GM13976 (cell line): ENCODE data around the gene PIP4K2A.

ENCODE experiments used
- DNase-seq: peaks from one replicate; pipeline ENCODE4 v3.0.0; 2012; ENCODE audit warnings: low spot score
- CTCF ChIP-seq: IDR thresholded peaks from 2 replicates; pipeline ENCODE4 v1.5.1; 2012; ENCODE audit warnings: borderline replicate concordance, mild to moderate bottlenecking; ENCODE audit not compliant: insufficient read depth; ENCODE audit errors: extremely low read depth, missing control alignments, control extremely low read depth
- in situ Hi-C: fragments of 300-500 bp; cut with MboI; formaldehyde crosslinking; loops from one replicate; pipeline ENCODE4 v1.12.0; 2022; ENCODE audit warnings: low sequenced_read_pairs, mixed read lengths, inconsistent platforms; ENCODE audit not compliant: unreplicated experiment

Gene PIP4K2A

GRCh38 chr10:22581461-22581860 lies 132.9 kb downstream of the PIP4K2A start:
- no peak for DNase-seq
- TF ChIP-seq CTCF: no peak
- in situ Hi-C loops: loop anchor here (10.0 kb wide), 1 partner anchor 403 kb away; no protein-coding TSS in a partner anchor

DNA sequence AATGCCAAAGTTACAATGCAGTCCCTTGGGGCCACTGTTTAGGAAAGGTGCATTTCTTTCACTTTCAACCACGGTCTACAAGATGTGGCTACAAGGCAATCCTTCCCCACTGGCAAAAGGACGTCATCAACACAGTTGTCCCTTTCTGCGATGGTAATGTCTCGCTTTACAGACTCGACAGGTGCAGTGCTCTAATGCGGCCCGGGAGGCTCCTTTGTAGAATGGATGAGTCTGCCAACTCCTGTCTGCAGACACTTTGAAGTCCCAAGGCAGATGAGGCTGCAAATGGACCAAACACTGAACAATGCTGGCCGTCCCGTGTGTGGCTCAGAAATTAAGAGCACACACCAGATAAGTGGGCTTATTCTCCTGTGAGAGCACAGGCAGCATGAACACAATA lies 133.7 kb downstream of the PIP4K2A start:
- no peak for DNase-seq

DNA sequence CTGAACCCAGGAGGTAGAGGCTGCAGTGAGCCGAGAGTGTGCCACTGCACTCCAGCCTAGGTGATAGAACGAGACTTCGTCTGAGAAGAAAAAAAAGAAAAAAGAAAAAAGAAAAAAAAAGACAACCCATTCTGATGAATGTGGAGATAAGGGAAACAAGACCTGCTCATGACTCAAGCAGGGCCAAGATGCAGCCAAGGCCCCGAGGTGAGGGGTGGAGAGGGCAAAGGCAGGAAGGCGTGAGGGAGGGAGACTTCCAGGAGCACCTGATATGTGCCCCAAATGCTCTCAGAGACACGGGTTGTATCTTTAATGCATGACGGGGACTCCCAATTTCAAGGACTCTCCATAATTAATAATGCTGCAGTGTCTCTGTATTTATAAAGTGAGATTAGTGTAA lies 134.6 kb downstream of the PIP4K2A start:
- DNase-seq: no peak
- in situ Hi-C loops: loop anchor here (10.0 kb wide), 1 partner anchor 405 kb away; no protein-coding TSS in a partner anchor
- TF ChIP-seq CTCF: no peak

More for the DNA sequence above, 133.7 kb downstream of the PIP4K2A start:
- TF ChIP-seq CTCF: no peak
- in situ Hi-C loops: loop anchor here (10.0 kb wide), 1 partner anchor 404 kb away; no protein-coding TSS in a partner anchor

DNA sequence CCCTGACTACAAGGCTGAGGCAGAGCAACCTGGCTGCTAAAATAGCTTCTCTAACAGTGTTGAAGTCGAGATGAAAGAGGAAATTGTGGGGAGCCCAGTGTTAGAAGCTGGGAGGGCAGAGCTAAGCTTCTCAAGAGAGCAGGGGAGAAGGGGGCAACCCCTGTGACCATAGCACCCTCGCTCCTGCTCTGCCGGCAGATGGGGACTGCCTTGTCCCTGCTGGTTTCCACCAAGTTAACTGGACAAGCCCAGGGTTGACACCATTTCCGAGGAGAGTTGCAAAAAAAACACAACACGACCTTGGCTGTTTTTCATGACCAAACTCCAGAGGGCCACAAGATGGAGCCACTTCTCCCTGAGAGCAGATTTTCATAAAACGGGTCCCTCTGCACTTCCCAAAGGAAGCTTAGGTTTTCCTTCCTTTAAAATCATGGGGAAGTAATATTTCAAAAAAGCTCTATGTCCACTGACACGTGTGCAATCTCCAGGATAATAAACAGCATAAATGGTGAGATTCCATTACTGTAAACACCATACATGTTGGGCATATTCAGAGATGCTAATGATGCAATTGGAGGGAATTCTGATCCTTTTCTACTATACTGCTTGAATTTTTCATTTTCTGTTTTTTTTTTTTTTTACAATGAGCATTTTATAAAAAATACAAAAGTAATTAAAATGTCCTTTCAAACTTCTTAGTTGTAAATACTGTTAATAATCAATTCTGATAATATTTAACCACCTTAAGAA lies 140.4 kb downstream of the PIP4K2A start:
- no peak for DNase-seq

GRCh38 chr10:22570733-22571430 lies 143.5 kb downstream of the PIP4K2A start:
- no peak for DNase-seq
- in situ Hi-C loops: loop anchor here (25.0 kb wide), 1 partner anchor 584 kb away; no protein-coding TSS in a partner anchor
- TF ChIP-seq CTCF: no peak

More for the DNA sequence above, 140.4 kb downstream of the PIP4K2A start:
- TF ChIP-seq CTCF: peak; percentile 10
- in situ Hi-C loops: loop anchor here (25.0 kb wide), 1 partner anchor 587 kb away; no protein-coding TSS in a partner anchor

GRCh38 chr10:22570234-22570633 lies 144.1 kb downstream of the PIP4K2A start:
- in situ Hi-C loops: loop anchor here (25.0 kb wide), 1 partner anchor 583 kb away; no protein-coding TSS in a partner anchor
- no peak for DNase-seq
- no peak for TF ChIP-seq CTCF
